ENCODE results near the gene PPFIBP2. TPM values are rescaled to one million over a fixed set of nuclear protein-coding genes. Genes with fewer than 3 reads are reported as not detected.

PPFIBP2 gene
- polyA plus RNA-seq, 6 donors from 2014 or later = 3.7 to 13.3 (median 7.4) TPM

GRCh38 chr11:7536100-7536499 is 22.3 kb downstream of the PPFIBP2 start:
- peaks cover 0 to 10% of the 10 kb centered on the region in 2 donors for H3K36me3 Mint-ChIP-seq
- H3K4me3 Mint-ChIP-seq = peak overlapping the region in 2 of 8 donors; percentile 30 to 31
- H3K9me3 Mint-ChIP-seq = no peaks in the 10 kb centered on the region
- peak overlapping the region in 4 of 6 donors; percentile 4 to 84 (median 66) for H3K27ac Mint-ChIP-seq
- DNase-seq (no peak), ATAC-seq (ENCODE audit: low read depth in 2 of 2) (peak in 1 of 2 donors; percentile 23)
- H3K4me1 Mint-ChIP-seq = peaks cover 52 to 65% (median 56%) of the 10 kb centered on the region in 3 donors
- H3K27me3 Mint-ChIP-seq = peaks cover 0 to 22% (median 11%) of the 10 kb centered on the region in 3 donors

- peaks cover 0 to 23% (median 11%) of the 10 kb centered on the region in 3 donors for H3K27me3 Mint-ChIP-seq
- peak overlapping the region in 1 of 6 donors; percentile 15 for H3K27ac Mint-ChIP-seq
- DNase-seq = no peak
- ATAC-seq (ENCODE audit: low read depth in 2 of 2) = no peak
- peaks cover 0 to 10% of the 10 kb centered on the region in 2 donors for H3K36me3 Mint-ChIP-seq
- no peak overlapping the region for H3K4me3 Mint-ChIP-seq
- H3K4me1 Mint-ChIP-seq = peaks cover 46 to 58% (median 54%) of the 10 kb centered on the region in 3 donors
- H3K9me3 Mint-ChIP-seq = no peaks in the 10 kb centered on the region
These were observed 23.5 kb downstream of the PPFIBP2 start for GRCh38 chr11:7537265-7537664.

GRCh38 chr11:7538031-7538430 is 24.2 kb downstream of the PPFIBP2 start:
- ATAC-seq (ENCODE audit: low read depth in 2 of 2) = no peak
- DNase-seq = no peak
- no peak overlapping the region for H3K4me3 Mint-ChIP-seq

GRCh38 chr11:7538466-7539454 is 25.0 kb downstream of the PPFIBP2 start:
- no peak for DNase-seq
- peak overlapping the region in 2 of 6 donors; percentile 39 to 49 for H3K27ac Mint-ChIP-seq
- peaks cover 41 to 44% (median 43%) of the 10 kb centered on the region in 3 donors for H3K4me1 Mint-ChIP-seq
- H3K36me3 Mint-ChIP-seq = peaks cover 0 to 10% of the 10 kb centered on the region in 2 donors
- no peak overlapping the region for H3K4me3 Mint-ChIP-seq
- peaks cover 0 to 23% (median 11%) of the 10 kb centered on the region in 3 donors for H3K27me3 Mint-ChIP-seq
- ATAC-seq (ENCODE audit: low read depth in 2 of 2) = no peak
- H3K9me3 Mint-ChIP-seq = no peaks in the 10 kb centered on the region

More at GRCh38 chr11:7538031-7538430, 24.2 kb downstream of the PPFIBP2 start:
- Mint-ChIP-seq H3K9me3 (no peaks in the 10 kb centered on the region), H3K36me3 (peaks cover 0 to 10% of the 10 kb centered on the region in 2 donors), H3K4me1 (peaks cover 48 to 52% (median 50%) of the 10 kb centered on the region in 3 donors), H3K27me3 (peaks cover 0 to 23% (median 11%) of the 10 kb centered on the region in 3 donors), H3K27ac (peak overlapping the region in 2 of 6 donors; percentile 39 to 85)

- H3K36me3 Mint-ChIP-seq = peaks cover 0 to 9% of the 10 kb centered on the region in 2 donors
- H3K9me3 Mint-ChIP-seq = no peaks in the 10 kb centered on the region
- peaks cover 0 to 22% (median 9%) of the 10 kb centered on the region in 3 donors for H3K27me3 Mint-ChIP-seq
- peaks cover 20 to 27% (median 22%) of the 10 kb centered on the region in 3 donors for H3K4me1 Mint-ChIP-seq
- no peak overlapping the region for H3K4me3 Mint-ChIP-seq
- no peak for ATAC-seq (ENCODE audit: low read depth in 2 of 2)
- no peak for DNase-seq
- H3K27ac Mint-ChIP-seq = peak overlapping the region in 1 of 6 donors; percentile 9
These were observed 27.2 kb downstream of the PPFIBP2 start for GRCh38 chr11:7540830-7541555.

GRCh38 chr11:7543302-7543701 is 29.5 kb downstream of the PPFIBP2 start:
- H3K4me3 Mint-ChIP-seq = no peak overlapping the region
- H3K4me1 Mint-ChIP-seq = peaks cover 9 to 22% (median 15%) of the 10 kb centered on the region in 3 donors
- ATAC-seq (ENCODE audit: low read depth in 2 of 2) (no peak), DNase-seq (no peak)
- H3K9me3 Mint-ChIP-seq = no peaks in the 10 kb centered on the region
- peaks cover 0 to 14% (median 0%) of the 10 kb centered on the region in 3 donors for H3K27me3 Mint-ChIP-seq
- H3K36me3 Mint-ChIP-seq = peaks cover 0 to 8% of the 10 kb centered on the region in 2 donors
- peak overlapping the region in 2 of 6 donors; percentile 28 to 41 for H3K27ac Mint-ChIP-seq

GRCh38 chr11:7544021-7544420 is 30.2 kb downstream of the PPFIBP2 start:
- peaks cover 0 to 14% (median 0%) of the 10 kb centered on the region in 3 donors for H3K27me3 Mint-ChIP-seq
- H3K9me3 Mint-ChIP-seq = no peaks in the 10 kb centered on the region
- ATAC-seq (ENCODE audit: low read depth in 2 of 2) = no peak
- peak overlapping the region in 1 of 6 donors; percentile 56 for H3K27ac Mint-ChIP-seq
- no peak overlapping the region for H3K4me3 Mint-ChIP-seq
- H3K36me3 Mint-ChIP-seq = peaks cover 0 to 10% of the 10 kb centered on the region in 2 donors
- peaks cover 12 to 25% (median 20%) of the 10 kb centered on the region in 3 donors for H3K4me1 Mint-ChIP-seq
- no peak for DNase-seq

- Mint-ChIP-seq H3K4me1 (peaks cover 12 to 22% (median 19%) of the 10 kb centered on the region in 3 donors), H3K27me3 (peaks cover 0 to 6% (median 0%) of the 10 kb centered on the region in 3 donors), H3K4me3 (no peak overlapping the region), H3K9me3 (no peaks in the 10 kb centered on the region), H3K36me3 (peaks cover 11 to 25% of the 10 kb centered on the region in 2 donors), H3K27ac (no peak overlapping the region)
- no peak for DNase-seq
- no peak for ATAC-seq (ENCODE audit: low read depth in 2 of 2)
These were observed 31.8 kb downstream of the PPFIBP2 start for GRCh38 chr11:7545611-7546010.

GRCh38 chr11:7546324-7546791 is 32.6 kb downstream of the PPFIBP2 start:
- no peaks in the 10 kb centered on the region for H3K9me3 Mint-ChIP-seq
- H3K27ac Mint-ChIP-seq = peak overlapping the region in 2 of 6 donors; percentile 11 to 12
- peaks cover 11 to 21% (median 14%) of the 10 kb centered on the region in 3 donors for H3K4me1 Mint-ChIP-seq
- H3K36me3 Mint-ChIP-seq = peaks cover 12 to 29% of the 10 kb centered on the region in 2 donors
- H3K27me3 Mint-ChIP-seq = no peaks in the 10 kb centered on the region
- ATAC-seq (ENCODE audit: low read depth in 2 of 2) (no peak), DNase-seq (no peak)
- H3K4me3 Mint-ChIP-seq = no peak overlapping the region

- Mint-ChIP-seq H3K27ac (peak overlapping the region in 2 of 6 donors; percentile 26 to 60), H3K4me3 (no peak overlapping the region), H3K36me3 (peaks cover 21 to 38% of the 10 kb centered on the region in 2 donors), H3K4me1 (peaks cover 11 to 17% (median 17%) of the 10 kb centered on the region in 3 donors), H3K9me3 (no peaks in the 10 kb centered on the region), H3K27me3 (no peaks in the 10 kb centered on the region)
- no peak for ATAC-seq (ENCODE audit: low read depth in 2 of 2)
- no peak for DNase-seq
These were observed 33.9 kb downstream of the PPFIBP2 start for GRCh38 chr11:7547687-7548086.

GRCh38 chr11:7548659-7549274 is 35.0 kb downstream of the PPFIBP2 start:
- Mint-ChIP-seq H3K36me3 (peaks cover 25 to 42% of the 10 kb centered on the region in 2 donors), H3K27ac (peak overlapping the region in 1 of 6 donors; percentile 47), H3K4me3 (no peak overlapping the region), H3K9me3 (no peaks in the 10 kb centered on the region), H3K4me1 (peaks cover 11 to 20% (median 17%) of the 10 kb centered on the region in 3 donors), H3K27me3 (no peaks in the 10 kb centered on the region)
- DNase-seq (no peak), ATAC-seq (ENCODE audit: low read depth in 2 of 2) (peak; percentile 39 to 55)

GRCh38 chr11:7549681-7550080 is 35.9 kb downstream of the PPFIBP2 start:
- Mint-ChIP-seq H3K9me3 (no peaks in the 10 kb centered on the region), H3K4me1 (peaks cover 11 to 22% (median 16%) of the 10 kb centered on the region in 3 donors), H3K36me3 (peaks cover 33 to 42% of the 10 kb centered on the region in 2 donors), H3K27me3 (no peaks in the 10 kb centered on the region), H3K27ac (peak overlapping the region in 1 of 6 donors; percentile 47), H3K4me3 (peak overlapping the region in 1 of 8 donors; percentile 33)
- no peak for ATAC-seq (ENCODE audit: low read depth in 2 of 2)
- no peak for DNase-seq

All from naive B cell (primary cell).